A549 (cell line): ENCODE measurements around the gene UBE2E1. TPM values are rescaled to one million over a fixed set of nuclear protein-coding genes. Genes with fewer than 3 reads are reported as not detected.
"Not testable (repeated sequence)": the region's sequence is repeated elsewhere in the genome, so short reads cannot be mapped to it uniquely, and the experiment has no call there.

ENCODE experiments used
- ATAC-seq, 2 experiments: fragments of 200-7000 bp in 1 of 2; fragments of >200 bp in 1 of 2; cut with Nextera tagmentation in 1 of 2; cut with Tn5 transposase in 1 of 2; 3 replicates each; pipeline versions ENCODE4 v1.8.0 to v1.9.1; 2018 to 2020; ENCODE audit warnings: mild to moderate bottlenecking in 1 of 2, moderate library complexity in 1 of 2
- CTCF ChIA-PET: fragments of 300-600 bp; sonication (Branson Sonifier 250); formaldehyde crosslinking; extraction: SDS; loops from one replicate; lab custom pipeline; 2021; ENCODE audit warnings: antibody characterized with exemption, inconsistent platforms; lab: Yijun Ruan, JAX
- POLR2A ChIA-PET: fragments of 350-600 bp; formaldehyde crosslinking; extraction: SDS; loops from one replicate; lab custom pipeline; 2021; ENCODE audit warnings: antibody characterized with exemption, inconsistent platforms; lab: Yijun Ruan, JAX
- DNase-seq, 2 experiments: peaks; one replicate each; pipeline versions ENCODE4 v3.0.0 to v3.0.0-alpha.2; 2011 to 2016; ENCODE audit warnings: low read depth in 1 of 2, low spot score in 1 of 2
- FAIRE-seq: peaks from 2 replicates; lab custom pipeline; 2011; peaks lifted over from hg19 to GRCh38; lab: Jason Lieb, UNC
- H3K27ac ChIP-seq, 2 experiments: fragments of >200 bp; sonication (Bioruptor Twin); formaldehyde crosslinking; 3 replicates each; pipeline ENCODE4 v1.5.1; 2016 to 2017
- H3K4me1 ChIP-seq: fragments of >200 bp; sonication (Bioruptor Twin); formaldehyde crosslinking; 3 replicates; pipeline ENCODE4 v1.6.1; 2016
- H3K4me2 ChIP-seq: fragments of >200 bp; sonication (Bioruptor Twin); formaldehyde crosslinking; 3 replicates; pipeline ENCODE4 v1.6.1; 2016
- H3K4me3 ChIP-seq: fragments of >200 bp; sonication (Bioruptor Twin); formaldehyde crosslinking; 3 replicates; pipeline ENCODE4 v1.5.1; 2016
- H3K9me3 ChIP-seq: fragments of >200 bp; sonication (Bioruptor Twin); formaldehyde crosslinking; 3 replicates; pipeline ENCODE4 v1.6.1; 2016
- ATOH8 ChIP-seq: fragments of 250-450 bp; sonication (Bioruptor Pico); IDR thresholded peaks from 2 replicates; pipeline ENCODE4 v1.5.0; 2020; ENCODE audit warnings: low read depth, mild to moderate bottlenecking, moderate library complexity
- BHLHE40 ChIP-seq: IDR thresholded peaks from 2 replicates; pipeline ENCODE4 v1.6.1; 2012; ENCODE audit warnings: low read depth, low read length, inconsistent platforms
- CBX2 ChIP-seq: fragments of 200-600 bp; sonication (generic); IDR thresholded peaks from 2 replicates; pipeline ENCODE4 v1.6.1; 2016; ENCODE audit warnings: low read depth, mild to moderate bottlenecking, borderline replicate concordance
- CBX8 ChIP-seq: fragments of 200-600 bp; sonication (generic); IDR thresholded peaks from 2 replicates; pipeline ENCODE4 v1.6.1; 2016
- CHD2 ChIP-seq: fragments of 150-350 bp; IDR thresholded peaks from 2 replicates; pipeline ENCODE4 v1.6.1; 2014; ENCODE audit warnings: low read length; ENCODE audit not compliant: partially characterized antibody
- CTCF ChIP-seq: fragments of >200 bp; sonication (Bioruptor Twin); formaldehyde crosslinking; IDR thresholded peaks from 3 replicates; pipeline ENCODE4 v1.5.1; 2016
- EHMT2 ChIP-seq: fragments of 200-600 bp; sonication (generic); IDR thresholded peaks from 2 replicates; pipeline ENCODE4 v1.6.1; 2016; ENCODE audit warnings: antibody characterized with exemption, low read depth, mild to moderate bottlenecking, moderate library complexity
- ESRRA ChIP-seq: fragments of 150-350 bp; IDR thresholded peaks from 2 replicates; pipeline ENCODE4 v1.6.1; 2014; ENCODE audit warnings: mild to moderate bottlenecking, low read length, borderline replicate concordance
- MAZ ChIP-seq: fragments of 150-350 bp; IDR thresholded peaks from 2 replicates; pipeline ENCODE4 v1.6.1; 2014; ENCODE audit warnings: antibody characterized with exemption, low read depth, low read length, borderline replicate concordance
- PHF8 ChIP-seq: fragments of 200-600 bp; sonication (generic); IDR thresholded peaks from 2 replicates; pipeline ENCODE4 v1.6.1; 2016; ENCODE audit warnings: low read depth, mild to moderate bottlenecking, antibody characterized with exemption, moderate library complexity, borderline replicate concordance
- POLR2A ChIP-seq: IDR thresholded peaks from 2 replicates; pipeline ENCODE4 v1.6.1; 2012; ENCODE audit warnings: mild to moderate bottlenecking, low read length
- RAD21 ChIP-seq, 2 experiments: fragments of >200 bp in 1 of 2; sonication (Bioruptor Twin) in 1 of 2; formaldehyde crosslinking in 1 of 2; IDR thresholded peaks in 1 of 2; conservative IDR thresholded peaks in 1 of 2; 2 replicates in 1 of 2; 3 replicates in 1 of 2; pipeline ENCODE4 v1.6.1; 2012 to 2018; ENCODE audit warnings: inconsistent platforms in 1 of 2
- RCOR1 ChIP-seq: fragments of 150-350 bp; IDR thresholded peaks from 2 replicates; pipeline ENCODE4 v1.6.1; 2014; ENCODE audit warnings: antibody characterized with exemption, low read length, low read depth
- SMC3 ChIP-seq: fragments of >200 bp; sonication (Bioruptor Twin); formaldehyde crosslinking; IDR thresholded peaks from 3 replicates; pipeline ENCODE4 v1.6.1; 2018; ENCODE audit warnings: inconsistent platforms
- ZFP36 ChIP-seq: fragments of 450-650 bp; IDR thresholded peaks from 2 replicates; pipeline ENCODE4 v1.6.1; 2014; ENCODE audit warnings: borderline replicate concordance; ENCODE audit not compliant: partially characterized antibody
- WGBS: methylation state at CpG from one replicate; pipeline ENCODE4 v1.1.6; 2017; ENCODE audit errors: missing lambda C conversion rate; 5-methylcytosine and 5-hydroxymethylcytosine counted together
- polyA plus RNA-seq, 4 experiments: library from polyadenylated mRNA; depleted of rRNA in 3 of 4; stranded (reverse); fragments of >200 nt; fragmentation: RNase III in 1 of 4; extraction: RNeasy Plus Mini Kit Qiagen cat#74134 plus additional on column Dnase treatment in 1 of 4; gene quantifications; 2 replicates in 3 of 4; 3 replicates in 1 of 4; pipeline ENCODE4 v1.2.3, GENCODE V29; 2011 to 2017
- TF ChIP-seq, protein P1 (sequence below): fragments of 450-650 bp; IDR thresholded peaks from 2 replicates; pipeline ENCODE4 v1.6.1; 2014; ENCODE audit warnings: antibody characterized with exemption
- TF ChIP-seq, protein P2 (sequence below): IDR thresholded peaks from 2 replicates; pipeline ENCODE4 v1.6.1; 2012

Gene UBE2E1
- polyA plus RNA-seq, 2 of the 4 experiments (the other 2 are of a cell fraction), result 151 to 198 TPM

DNA sequence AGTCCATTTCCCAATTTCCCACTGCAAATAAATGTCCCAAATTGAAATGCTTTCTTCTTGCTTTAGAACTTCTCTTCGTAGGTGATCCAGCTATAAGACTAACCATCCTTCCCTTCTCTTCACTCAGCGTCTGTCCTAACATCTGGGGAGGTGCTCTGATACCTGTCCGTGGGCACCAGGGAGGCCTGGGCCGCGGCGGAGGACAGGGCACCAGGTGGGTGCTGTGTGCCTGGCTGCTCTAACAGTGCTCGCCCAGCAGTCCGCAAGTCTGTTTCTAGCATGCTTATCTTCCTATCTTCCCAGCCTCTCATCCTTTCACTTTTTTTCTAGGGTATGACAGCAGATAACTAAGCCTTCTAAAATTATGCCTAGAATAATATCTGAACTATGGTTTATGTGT, 73.7 kb downstream of the UBE2E1 start:
- CTCF ChIA-PET, result interaction anchor here (0.6 to 5.2 kb wide), 2 partner anchors 10 to 249 kb away, joined by 3 to 31 read pairs; no protein-coding TSS in a partner anchor
- ATAC-seq (no peak), FAIRE-seq (no peak)
- no peaks in the 10 kb centered on the region for H3K9me3 ChIP-seq
- no peak overlapping the region for H3K4me3 ChIP-seq
- no peak overlapping the region for H3K4me2 ChIP-seq
- no peak overlapping the region for H3K27ac ChIP-seq
- POLR2A ChIA-PET, result no interaction called here
- WGBS, result 96% methylated on average over 8 of the region's 8 CpGs
- TF ChIP-seq ESRRA (no peak), RCOR1 (no peak), CTCF (no peak), ZFP36 (no peak)
- TF ChIP-seq, protein P1, sequence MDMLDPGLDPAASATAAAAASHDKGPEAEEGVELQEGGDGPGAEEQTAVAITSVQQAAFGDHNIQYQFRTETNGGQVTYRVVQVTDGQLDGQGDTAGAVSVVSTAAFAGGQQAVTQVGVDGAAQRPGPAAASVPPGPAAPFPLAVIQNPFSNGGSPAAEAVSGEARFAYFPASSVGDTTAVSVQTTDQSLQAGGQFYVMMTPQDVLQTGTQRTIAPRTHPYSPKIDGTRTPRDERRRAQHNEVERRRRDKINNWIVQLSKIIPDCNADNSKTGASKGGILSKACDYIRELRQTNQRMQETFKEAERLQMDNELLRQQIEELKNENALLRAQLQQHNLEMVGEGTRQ, result no peak
- TF ChIP-seq, all 56 proteins: peak for 0
- peaks cover 33% of the 10 kb centered on the region for H3K4me1 ChIP-seq
- no peak for DNase-seq

DNA sequence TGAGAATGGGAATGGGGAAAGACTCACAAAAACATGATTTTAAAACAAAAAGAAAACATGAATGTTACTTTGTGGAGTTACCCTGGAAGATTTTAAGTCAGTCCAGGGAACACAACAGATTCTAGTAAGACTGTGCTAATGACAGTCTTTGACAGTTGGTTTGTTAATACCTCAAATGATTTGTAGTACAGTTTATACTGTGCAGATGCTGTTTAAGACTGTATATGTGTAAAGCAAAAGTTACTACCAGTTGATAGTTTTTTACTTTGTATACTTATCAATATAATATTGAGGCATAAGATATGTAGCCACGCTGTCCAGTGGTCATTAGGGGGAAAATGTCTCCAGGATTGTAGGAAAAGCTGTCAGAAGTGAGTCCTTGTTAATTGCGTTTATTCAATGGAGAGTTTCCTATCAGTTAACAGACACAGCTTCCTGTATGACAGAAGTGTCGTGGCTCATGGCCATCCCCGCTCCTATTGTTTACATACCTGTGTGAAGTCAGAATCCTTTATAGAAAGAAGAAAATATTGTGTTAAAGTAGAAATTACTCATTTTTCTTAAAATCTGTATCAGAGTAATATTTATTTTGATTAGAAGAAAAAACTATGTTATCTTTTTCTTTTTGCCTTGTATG, 75.1 kb downstream of the UBE2E1 start:
- Histone ChIP-seq H3K4me3 (no peak overlapping the region), H3K27ac (no peak overlapping the region), H3K4me1 (peaks cover 23% of the 10 kb centered on the region), H3K4me2 (no peak overlapping the region), H3K9me3 (no peaks in the 10 kb centered on the region)
- POLR2A ChIA-PET, result no interaction called here
- 91% methylated on average over 4 of the region's 4 CpGs for WGBS
- TF ChIP-seq MAZ (no peak), RAD21 (conservative IDR thresholded peaks at IDR 0.05 in 1 of 2, IDR thresholded peaks at IDR 0.05 in 1 of 2) (no peak), EHMT2 (no peak), ATOH8 (CRISPR knock-in tag) (no peak), CBX8 (no peak), PHF8 (no peak), BHLHE40 (no peak)
- TF ChIP-seq, protein P2, sequence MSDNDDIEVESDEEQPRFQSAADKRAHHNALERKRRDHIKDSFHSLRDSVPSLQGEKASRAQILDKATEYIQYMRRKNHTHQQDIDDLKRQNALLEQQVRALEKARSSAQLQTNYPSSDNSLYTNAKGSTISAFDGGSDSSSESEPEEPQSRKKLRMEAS, result no peak
- DNase-seq, result no peak
- no peak for ATAC-seq
- no peak for FAIRE-seq
- CTCF ChIA-PET, result interaction anchor here (5.2 kb wide), 1 partner anchor 9 kb away, joined by 31 read pairs; no protein-coding TSS in a partner anchor

DNA sequence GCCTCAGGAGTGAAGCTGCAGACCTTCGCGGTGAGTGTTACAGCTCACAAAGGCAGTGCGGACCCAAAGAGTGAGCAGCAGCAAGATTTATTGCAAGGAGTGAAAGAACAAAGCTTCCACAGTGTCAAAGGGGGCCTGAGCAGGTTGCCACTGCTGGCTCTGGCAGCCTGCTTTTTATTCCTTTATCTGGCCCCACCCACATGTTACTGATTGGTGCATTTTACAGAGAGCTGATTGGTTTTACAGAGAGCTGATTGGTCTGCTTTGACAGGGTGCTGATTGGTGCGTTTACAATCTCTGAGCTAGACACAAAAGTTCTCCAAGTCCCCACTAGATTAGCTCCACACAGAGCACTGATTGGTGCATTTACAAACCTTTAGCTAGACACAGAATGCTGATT, 76.2 kb downstream of the UBE2E1 start:
- WGBS, result 100% methylated on average over 4 of the region's 4 CpGs
- not testable (repeated sequence) for DNase-seq, ATAC-seq, FAIRE-seq, H3K9me3 ChIP-seq, H3K27ac ChIP-seq, H3K4me3 ChIP-seq, H3K4me2 ChIP-seq
- ChIA-PET POLR2A (interaction anchor here (2.4 kb wide), 1 partner anchor 35 kb away, joined by 9 read pairs; the partner anchor contains the start of genes NKIRAS1 and RPL15), CTCF (interaction anchor here (1.1 to 1.6 kb wide), 2 partner anchors 13 to 48 kb away, joined by 4 read pairs; no protein-coding TSS in a partner anchor)
- peaks cover 12% of the 10 kb centered on the region for H3K4me1 ChIP-seq

GRCh38 chr3:23882487-23882918, 76.7 kb downstream of the UBE2E1 start:
- H3K4me3 ChIP-seq, result no peak overlapping the region
- POLR2A ChIA-PET, result interaction anchor here (2.4 kb wide), 1 partner anchor 35 kb away, joined by 9 read pairs; the partner anchor contains the start of genes NKIRAS1 and RPL15
- CTCF ChIA-PET, result interaction anchor here (1.1 to 1.6 kb wide), 2 partner anchors 13 to 48 kb away, joined by 4 read pairs; no protein-coding TSS in a partner anchor
- H3K27ac ChIP-seq, result no peak overlapping the region
- WGBS, result 97% methylated on average over 16 of the region's 28 CpGs
- no peak for TF ChIP-seq CHD2
- TF ChIP-seq CBX2, result no peak
- no peak for TF ChIP-seq SMC3
- no peak for TF ChIP-seq BHLHE40
- no peak for TF ChIP-seq POLR2A
- peaks cover 7% of the 10 kb centered on the region for H3K4me1 ChIP-seq
- no peak for DNase-seq
- H3K4me2 ChIP-seq, result no peak overlapping the region
- no peak for FAIRE-seq
- ATAC-seq, result no peak; a peak in 2 of 6 replicates
- no peaks in the 10 kb centered on the region for H3K9me3 ChIP-seq
